Measurements from ENCODE around the gene ZNF786.
"Not testable (repeated sequence)": the region's sequence is repeated elsewhere in the genome, so short reads cannot be mapped to it uniquely, and the experiment has no call there.

ZNF786 gene

GRCh38 chr7:149031353-149031910 lies 59.1 kb downstream of the ZNF786 start:
- DNase-seq (ENCODE audit: low spot score) = no peak

GRCh38 chr7:149030439-149030838 lies 60.1 kb downstream of the ZNF786 start:
- not testable (repeated sequence) for DNase-seq (ENCODE audit: low spot score)

- peak; percentile 99 for DNase-seq (ENCODE audit: low spot score)
Measured at GRCh38 chr7:149028346-149029109, 62.0 kb downstream of the ZNF786 start, which contains the start of gene PDIA4. Gene PDIA4 (minus strand): TSS chr7:149028505. CDS start chr7:149028408, 97 bp downstream.

- no peak for DNase-seq (ENCODE audit: low spot score)
Measured at GRCh38 chr7:149027611-149028345, 62.7 kb downstream of the ZNF786 start.

- no peak for DNase-seq (ENCODE audit: low spot score)
Measured at GRCh38 chr7:149027055-149027454, 63.5 kb downstream of the ZNF786 start.

GRCh38 chr7:149023662-149024061 lies 66.9 kb downstream of the ZNF786 start:
- no peak for DNase-seq (ENCODE audit: low spot score)

- no peak for DNase-seq (ENCODE audit: low spot score)
Measured at GRCh38 chr7:149022756-149023360, 67.7 kb downstream of the ZNF786 start.

- DNase-seq (ENCODE audit: low spot score) = no peak
Measured at GRCh38 chr7:149021725-149022062, 68.8 kb downstream of the ZNF786 start.

GRCh38 chr7:149020483-149020882 lies 70.0 kb downstream of the ZNF786 start:
- DNase-seq (ENCODE audit: low spot score) = no peak

Small RNA genes within 50 kb of the gene (small RNA-seq; reads per million reads assigned to genes)
- 0 reads per million in 2 experiments for gene COX6B1P1
- gene RN7SL521P = 0.10 to 22.4 reads per million in 2 experiments
- 0 reads per million in 2 experiments for gene RNU6-650P

Measured in SK-N-DZ (cell line).